ENCODE measurements around the gene WDR35.
"Not testable (repeated sequence)": the region's sequence is repeated elsewhere in the genome, so short reads cannot be mapped to it uniquely, and the experiment has no call there.

Gene WDR35

DNA sequence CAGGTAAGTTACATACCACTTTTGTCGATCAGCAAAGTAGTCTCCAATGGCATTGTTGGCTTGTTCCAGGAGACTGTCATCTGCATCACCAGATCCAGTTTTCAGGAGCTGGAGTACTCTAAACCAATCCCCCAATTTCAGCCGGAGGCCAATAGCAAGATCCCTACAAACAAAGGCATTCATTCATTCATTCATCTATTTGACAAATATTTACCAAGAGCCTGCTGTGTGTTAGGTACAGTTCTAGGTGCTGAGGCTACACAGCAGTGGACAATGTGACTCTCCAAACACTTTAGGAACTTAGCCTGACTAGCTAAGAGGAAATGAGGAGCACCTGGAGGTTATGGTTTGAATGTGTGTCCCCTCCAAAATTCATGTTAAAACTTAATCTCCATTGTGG lies 53.7 kb downstream of the WDR35 start:
- H3K27ac ChIP-seq = no peak overlapping the region
- TF ChIP-seq ZFX (IDR thresholded peaks at IDR 0.05) = no peak
- TF ChIP-seq, protein P1, sequence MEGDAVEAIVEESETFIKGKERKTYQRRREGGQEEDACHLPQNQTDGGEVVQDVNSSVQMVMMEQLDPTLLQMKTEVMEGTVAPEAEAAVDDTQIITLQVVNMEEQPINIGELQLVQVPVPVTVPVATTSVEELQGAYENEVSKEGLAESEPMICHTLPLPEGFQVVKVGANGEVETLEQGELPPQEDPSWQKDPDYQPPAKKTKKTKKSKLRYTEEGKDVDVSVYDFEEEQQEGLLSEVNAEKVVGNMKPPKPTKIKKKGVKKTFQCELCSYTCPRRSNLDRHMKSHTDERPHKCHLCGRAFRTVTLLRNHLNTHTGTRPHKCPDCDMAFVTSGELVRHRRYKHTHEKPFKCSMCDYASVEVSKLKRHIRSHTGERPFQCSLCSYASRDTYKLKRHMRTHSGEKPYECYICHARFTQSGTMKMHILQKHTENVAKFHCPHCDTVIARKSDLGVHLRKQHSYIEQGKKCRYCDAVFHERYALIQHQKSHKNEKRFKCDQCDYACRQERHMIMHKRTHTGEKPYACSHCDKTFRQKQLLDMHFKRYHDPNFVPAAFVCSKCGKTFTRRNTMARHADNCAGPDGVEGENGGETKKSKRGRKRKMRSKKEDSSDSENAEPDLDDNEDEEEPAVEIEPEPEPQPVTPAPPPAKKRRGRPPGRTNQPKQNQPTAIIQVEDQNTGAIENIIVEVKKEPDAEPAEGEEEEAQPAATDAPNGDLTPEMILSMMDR (conservative IDR thresholded peaks at IDR 0.05) = no peak

DNA sequence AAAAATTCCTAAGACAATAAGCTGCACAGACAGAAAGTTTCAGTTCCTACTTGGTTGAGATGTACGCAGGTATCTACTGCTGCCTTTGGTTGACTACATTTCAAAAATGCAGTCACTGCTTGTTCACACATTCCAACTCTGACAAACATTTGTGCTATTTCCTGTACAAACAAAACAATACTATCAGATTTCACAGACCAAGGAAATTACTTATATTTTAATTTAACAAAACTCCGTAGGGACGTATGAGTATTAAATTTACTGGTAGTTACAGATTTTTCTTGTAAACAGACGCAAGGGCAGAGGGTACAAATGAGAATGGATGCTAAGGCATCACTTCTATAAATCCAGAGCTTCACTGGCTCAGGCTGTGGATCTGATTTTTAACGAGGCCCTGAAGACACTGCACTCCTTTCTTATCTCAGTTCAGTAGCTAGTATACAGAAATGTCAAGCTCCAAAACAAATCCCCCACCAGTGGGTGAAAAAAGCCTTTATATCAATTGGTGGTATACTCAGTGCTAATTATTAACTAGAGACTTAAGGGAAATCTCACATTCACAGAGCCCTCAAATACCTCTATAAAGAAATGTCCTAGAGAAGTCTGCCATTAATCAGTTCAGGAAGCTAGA lies 56.4 kb downstream of the WDR35 start:
- H3K27ac ChIP-seq = no peak overlapping the region

DNA sequence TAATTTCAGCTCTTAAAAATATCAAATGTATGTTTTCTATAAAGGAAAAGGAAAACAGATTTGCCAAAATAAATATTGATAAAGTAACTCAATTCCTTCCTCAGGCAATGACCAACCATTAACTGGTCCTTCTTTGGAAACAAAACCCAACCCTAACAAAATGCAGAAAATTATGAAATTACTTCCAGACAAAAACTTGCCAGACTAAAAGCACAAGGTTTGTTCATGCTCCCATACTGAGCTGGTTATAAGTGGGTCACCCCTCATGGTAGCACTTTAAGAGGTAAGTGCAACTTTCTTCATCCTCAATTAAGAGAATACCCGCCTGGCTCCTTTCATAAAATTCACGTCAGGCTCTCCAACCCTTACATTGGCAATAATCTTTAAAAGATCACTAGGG lies 57.0 kb downstream of the WDR35 start:
- TF ChIP-seq, protein P1 (conservative IDR thresholded peaks at IDR 0.05) = no peak
- TF ChIP-seq ZFX (IDR thresholded peaks at IDR 0.05) = no peak
- no peak overlapping the region for H3K27ac ChIP-seq

More for the DNA sequence above, 56.4 kb downstream of the WDR35 start:
- no peak for TF ChIP-seq ZFX (IDR thresholded peaks at IDR 0.05)
- TF ChIP-seq, protein P1 (conservative IDR thresholded peaks at IDR 0.05) = no peak

DNA sequence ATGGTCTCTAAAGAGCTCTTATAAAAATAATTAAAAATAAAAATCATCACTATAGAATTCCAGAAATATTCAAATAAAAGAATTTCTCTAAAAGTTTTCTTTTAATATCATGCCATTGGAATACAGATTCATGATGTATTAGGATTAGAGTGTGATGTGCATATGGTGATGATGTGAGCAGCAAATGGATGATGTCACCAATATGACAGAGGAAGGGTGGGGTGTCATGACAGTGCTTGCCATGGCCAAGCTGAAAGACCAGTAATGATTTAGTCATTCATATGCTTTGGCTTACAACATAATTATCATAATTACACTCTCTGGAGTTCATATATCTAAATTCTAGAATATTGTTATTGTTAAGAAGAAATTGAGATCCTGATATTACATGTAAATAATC lies 60.7 kb downstream of the WDR35 start:
- TF ChIP-seq, protein P1 (conservative IDR thresholded peaks at IDR 0.05) = no peak
- no peak for TF ChIP-seq ZFX (IDR thresholded peaks at IDR 0.05)
- no peak overlapping the region for H3K27ac ChIP-seq

DNA sequence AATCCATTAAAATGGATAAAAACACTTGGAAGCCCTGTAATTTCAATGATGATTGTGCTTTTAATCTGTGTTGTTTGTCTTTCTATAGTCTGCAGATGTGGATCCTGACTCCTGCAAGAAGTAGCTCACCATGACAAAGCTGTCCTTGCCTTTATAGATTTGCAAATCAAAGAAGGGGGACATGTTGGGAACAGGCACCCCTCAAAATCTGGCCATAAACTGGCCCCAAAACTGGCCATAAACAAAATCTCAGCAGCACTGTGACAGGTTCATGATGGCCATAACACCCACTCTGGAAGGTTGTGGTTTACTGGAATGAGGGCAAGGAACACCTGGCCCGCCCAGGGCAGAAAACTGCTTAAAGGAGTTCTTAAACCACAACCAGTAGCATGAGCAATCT lies 62.1 kb downstream of the WDR35 start:
- not testable (repeated sequence) for H3K27ac ChIP-seq

DNA sequence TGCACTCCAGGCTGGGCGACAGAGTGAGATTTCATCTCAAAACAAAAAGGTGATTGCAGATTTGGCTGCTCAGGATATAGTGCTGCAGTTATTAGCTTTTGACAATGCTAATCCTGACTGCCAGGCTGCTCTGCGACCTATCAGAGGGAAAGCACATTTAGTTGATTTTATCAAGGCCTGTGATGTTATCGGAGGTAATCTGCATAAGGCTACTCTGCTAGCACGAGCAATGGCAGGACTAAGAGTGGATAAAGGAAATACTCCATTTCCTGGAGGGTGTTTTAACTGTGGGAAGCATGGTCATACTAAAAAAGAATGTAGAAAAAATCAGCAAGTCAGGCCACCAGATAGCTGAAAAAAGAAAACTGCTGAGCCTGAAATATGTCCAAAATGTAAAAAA lies 65.4 kb downstream of the WDR35 start:
- H3K27ac ChIP-seq = not testable (repeated sequence)

DNA sequence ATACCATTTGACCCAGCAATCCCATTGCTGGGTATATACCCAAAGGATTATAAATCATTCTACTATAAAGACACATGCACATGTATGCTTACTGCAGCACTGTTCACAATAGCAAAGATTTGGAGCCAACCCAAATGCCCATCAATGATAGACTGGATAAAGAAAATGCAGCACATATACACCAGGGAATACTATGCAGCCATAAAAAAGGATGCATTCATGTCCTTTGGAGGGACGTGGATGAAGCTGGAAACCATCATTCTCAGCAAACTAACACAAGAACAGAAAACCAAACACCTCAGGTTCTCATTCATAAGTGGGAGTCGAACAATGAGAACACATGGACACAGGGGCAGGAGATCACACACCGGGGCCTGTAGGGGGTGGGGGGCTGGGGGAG lies 67.7 kb downstream of the WDR35 start:
- H3K27ac ChIP-seq = not testable (repeated sequence)

DNA sequence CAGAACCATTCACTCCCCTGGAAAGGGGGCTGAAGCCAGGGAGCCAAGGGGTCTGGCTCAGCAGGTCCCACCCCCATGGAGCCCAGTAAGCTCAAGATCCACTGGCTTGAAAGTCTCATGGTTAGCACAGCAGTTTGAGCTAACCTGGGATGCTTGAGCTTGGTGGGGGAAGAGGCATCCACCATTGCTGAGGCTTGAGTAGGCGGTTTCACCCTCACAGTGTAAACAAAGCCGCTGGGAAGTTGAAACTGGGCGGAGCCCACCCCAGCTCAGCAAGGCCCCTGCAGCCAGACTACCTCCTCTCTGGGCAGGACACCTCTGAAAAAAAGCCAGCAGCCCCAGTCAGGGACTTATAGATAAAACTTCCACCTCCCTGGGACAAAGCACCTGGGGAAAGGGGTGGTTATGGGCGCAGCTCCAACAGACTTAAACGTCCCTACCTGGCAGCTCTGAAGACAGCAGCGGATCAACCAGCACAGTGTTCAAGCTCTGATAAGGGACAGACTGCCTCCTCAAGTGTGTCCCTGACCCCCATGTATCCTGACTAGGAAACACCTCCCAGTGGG lies 73.4 kb downstream of the WDR35 start:
- TF ChIP-seq ZFX (IDR thresholded peaks at IDR 0.05) = no peak
- TF ChIP-seq, protein P1 (conservative IDR thresholded peaks at IDR 0.05) = no peak

DNA sequence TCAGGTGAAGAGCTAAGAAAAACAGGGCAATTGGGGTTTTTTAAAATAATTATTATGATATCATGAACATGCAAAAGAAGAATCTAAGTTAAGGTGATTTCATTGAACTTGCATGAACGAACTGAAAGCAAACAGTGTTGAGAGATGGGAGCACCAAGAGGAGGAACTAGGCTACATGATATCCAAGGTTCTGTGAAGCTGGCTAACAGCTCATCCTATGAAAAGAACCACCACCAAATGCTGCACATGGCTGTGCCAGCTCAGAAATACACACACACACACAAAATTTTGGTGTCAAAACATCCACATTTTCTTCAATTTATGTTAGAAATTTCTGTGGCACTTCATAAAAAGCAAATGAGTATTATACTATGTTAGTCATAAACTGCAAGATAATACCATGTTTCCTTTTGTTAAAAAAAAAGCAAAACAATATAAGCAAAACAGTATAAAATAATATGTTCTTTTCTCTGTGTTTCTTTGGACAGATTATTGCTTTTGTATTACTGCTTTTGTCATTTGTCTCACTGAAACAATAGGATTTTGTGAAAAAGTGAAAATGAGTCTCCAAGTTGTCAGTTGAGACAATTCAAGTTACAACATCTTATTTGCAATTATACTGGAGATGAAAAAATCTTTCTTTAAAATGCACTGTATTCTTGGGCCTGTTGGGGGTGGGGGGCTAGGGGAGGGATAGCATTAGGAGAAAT lies 75.5 kb downstream of the WDR35 start:
- TF ChIP-seq ZFX (IDR thresholded peaks at IDR 0.05) = no peak
- TF ChIP-seq, protein P1 (conservative IDR thresholded peaks at IDR 0.05) = no peak

More for the DNA sequence above, 73.4 kb downstream of the WDR35 start:
- no peak overlapping the region for H3K27ac ChIP-seq

More for the DNA sequence above, 75.5 kb downstream of the WDR35 start:
- H3K27ac ChIP-seq = no peak overlapping the region

Data from C4-2B (cell line).